GM12892 (cell line): Measurements from ENCODE around the gene PGAM4.

Experiments used
- POLR2A ChIP-seq: IDR thresholded peaks from 2 replicates; pipeline ENCODE4 v1.6.1; 2011; ENCODE audit warnings: low read depth, low read length, control low read depth
- POLR2AphosphoS5 ChIP-seq: IDR thresholded peaks from 2 replicates; pipeline ENCODE4 v1.6.1; 2011; ENCODE audit warnings: low read depth, low read length, control low read depth

DNA sequence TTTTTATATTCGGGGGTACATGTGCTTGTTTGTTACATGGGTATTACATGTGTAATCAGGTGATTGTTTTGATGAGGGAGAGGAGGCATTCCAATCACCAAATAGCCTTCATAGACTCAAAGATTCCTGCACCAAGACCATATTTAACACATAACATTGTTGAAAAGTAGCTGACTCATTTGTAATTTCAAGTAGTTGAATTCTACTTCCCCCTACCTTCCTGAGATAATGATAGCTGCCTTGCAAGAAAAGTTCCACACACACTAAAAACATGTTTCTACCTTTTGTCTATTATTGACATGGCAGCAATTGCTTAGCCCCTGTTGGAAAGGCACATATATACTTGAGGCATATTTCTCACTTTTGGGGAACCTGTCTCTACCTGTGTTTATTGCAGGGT lies 16.1 kb downstream of the PGAM4 start:
- no peak for TF ChIP-seq POLR2AphosphoS5
- no peak for TF ChIP-seq POLR2A
